ENCODE data around the gene NCCRP1.
A peak's percentile ranks its signal among the peaks of the same experiment; 100 is the strongest.
"Not testable (repeated sequence)": the region's sequence is repeated elsewhere in the genome, so short reads cannot be mapped to it uniquely, and the experiment has no call there.

NCCRP1 gene

DNA sequence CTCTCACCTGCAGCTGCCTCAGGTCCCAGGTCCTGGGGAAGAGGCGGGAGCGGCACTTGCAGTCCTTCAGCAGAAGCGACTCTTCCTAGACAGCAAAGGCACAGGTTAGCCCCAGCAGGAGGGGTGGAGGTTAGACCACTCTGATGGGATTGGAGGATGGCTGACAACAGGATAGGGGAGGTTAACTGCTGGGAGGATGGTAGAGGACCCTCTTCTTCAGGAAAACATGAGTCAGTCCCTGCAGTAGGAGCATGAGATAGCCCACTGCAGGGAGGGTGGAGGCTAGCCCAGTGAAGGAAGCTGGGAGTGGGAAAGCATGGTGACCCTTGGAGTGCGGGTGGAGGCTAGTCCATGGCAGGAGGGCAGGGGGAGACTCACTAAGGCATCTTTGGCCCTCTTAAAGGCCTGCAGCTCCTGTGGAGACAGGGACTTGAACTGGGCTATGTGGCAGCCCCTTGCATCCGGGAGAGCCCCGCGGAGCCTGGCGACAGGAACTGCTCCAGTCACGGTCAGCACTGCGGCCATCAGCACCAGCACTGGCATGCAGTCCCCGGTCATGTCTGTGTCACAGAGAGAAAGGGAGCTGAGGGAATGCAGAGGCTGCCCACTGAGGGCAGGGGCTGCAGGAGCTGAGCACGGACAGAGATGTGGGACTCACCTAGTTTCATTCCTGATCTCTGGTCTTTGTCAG is 47.8 kb downstream of the NCCRP1 start, which contains the start of gene IFNL3:
IFNL3 (minus strand) TSS at position 597 of the 691 bp plus-strand sequence; CDS start at position 558, 39 bp downstream.
- not testable (repeated sequence) for DNase-seq (ENCODE audit: low read depth in 4 of 4, low spot score in 1 of 4)

DNA sequence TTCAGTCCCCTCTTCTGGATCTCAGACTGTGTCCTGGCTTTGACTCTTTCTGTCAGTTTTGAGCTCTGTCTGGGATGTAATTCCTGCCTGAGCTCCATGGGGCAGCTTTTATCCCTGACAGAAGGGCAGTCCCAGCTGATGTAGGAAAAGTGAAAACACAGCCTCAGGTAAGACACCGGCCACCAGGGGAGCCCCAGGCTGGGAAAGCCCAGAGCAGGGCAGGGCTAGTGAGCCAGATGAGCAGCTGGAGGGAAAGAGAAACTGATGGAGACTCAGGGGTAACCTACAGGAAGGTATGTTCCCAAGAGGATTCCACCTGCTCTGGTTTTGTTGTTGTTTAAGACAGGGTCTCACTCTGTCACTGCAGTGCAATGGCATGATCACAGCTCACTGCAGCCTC is 48.4 kb downstream of the NCCRP1 start:
- DNase-seq (ENCODE audit: low read depth in 4 of 4, low spot score in 1 of 4) = not testable (repeated sequence)

DNA sequence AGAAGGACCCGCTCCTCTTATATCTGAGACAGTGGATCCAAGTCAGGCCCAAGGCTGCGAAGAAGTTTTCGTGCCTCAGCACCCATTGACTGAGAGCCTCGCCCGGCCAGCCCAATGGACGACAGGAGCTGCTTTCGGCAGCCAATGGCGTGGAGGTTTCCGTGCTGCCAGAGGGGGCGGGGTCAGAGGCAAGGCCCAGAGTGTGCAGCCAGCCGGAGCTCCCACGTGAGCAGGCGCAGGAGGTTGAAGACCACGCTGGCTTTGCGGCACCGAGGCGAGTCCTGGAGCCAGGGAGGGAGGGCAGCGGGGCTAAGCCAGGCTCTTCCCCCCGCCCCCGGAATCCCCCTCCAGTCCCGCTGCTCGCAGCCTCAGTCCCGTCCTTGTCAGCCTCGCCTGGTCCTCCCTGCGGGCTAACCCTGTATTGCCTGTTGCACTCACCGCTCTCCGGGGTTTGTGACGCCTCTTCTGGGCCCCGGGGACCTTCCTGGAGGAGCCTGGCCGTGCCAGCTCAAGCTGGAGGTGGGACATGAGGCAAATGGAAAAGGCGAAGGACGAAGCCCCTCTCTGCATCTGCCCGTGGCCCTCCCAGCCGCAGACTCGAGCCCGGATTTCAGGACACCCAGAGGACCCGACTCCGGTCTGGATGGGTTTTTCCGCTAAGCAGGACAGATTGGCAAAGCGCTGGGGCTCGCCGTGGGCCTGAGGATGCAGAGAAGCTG is 50.3 kb downstream of the NCCRP1 start:
- peak in 1 of 4 experiments; percentile 17 for DNase-seq (ENCODE audit: low read depth in 4 of 4, low spot score in 1 of 4)

- DNase-seq (ENCODE audit: low read depth in 4 of 4, low spot score in 1 of 4) = no peak
Observed at GRCh38 chr19:39247701-39248664, 51.2 kb downstream of the NCCRP1 start.

DNA sequence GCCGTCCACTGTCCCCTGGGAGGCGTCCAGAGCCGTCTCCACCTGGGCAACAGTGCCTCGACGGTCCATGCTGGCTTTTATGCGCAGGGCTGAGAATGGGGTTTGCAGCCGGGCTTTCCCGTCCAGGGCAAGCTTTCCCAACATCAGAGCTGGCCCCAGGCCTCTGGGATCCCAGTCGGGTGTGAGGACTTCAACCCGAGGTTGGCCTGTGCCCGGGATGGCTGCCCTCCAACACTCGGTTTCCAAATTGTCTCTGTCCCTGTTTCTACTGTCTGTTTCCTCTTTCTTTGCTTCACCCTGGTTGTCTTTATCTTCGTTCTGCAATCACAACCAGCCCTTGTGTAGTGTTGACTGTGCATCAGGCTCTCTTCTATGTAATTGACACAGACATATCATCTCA is 52.0 kb downstream of the NCCRP1 start, which contains the start of gene IFNL4:
IFNL4 (minus strand) TSS at position 51 of the 400 bp plus-strand sequence.
- no peak for DNase-seq (ENCODE audit: low read depth in 4 of 4, low spot score in 1 of 4)

DNA sequence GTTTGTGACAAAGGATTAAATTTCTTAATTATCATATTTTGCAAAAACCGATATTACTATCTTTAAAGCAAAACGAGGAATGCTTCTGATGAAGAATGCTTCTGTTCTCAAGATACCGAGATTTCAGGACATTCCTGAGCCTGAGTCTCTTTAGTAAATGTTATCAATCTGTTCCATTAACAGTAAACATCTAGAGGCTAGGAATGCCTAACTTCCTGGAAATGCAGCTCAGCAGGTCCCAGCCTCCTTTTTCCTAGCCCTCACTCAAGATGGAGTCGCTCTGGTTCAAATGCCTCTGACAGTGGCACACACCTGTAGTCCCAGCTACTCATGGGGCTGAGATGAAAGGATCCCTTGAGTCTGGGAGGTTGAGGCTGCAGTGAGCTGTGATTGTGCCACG is 54.3 kb downstream of the NCCRP1 start:
- no peak for DNase-seq (ENCODE audit: low read depth in 4 of 4, low spot score in 1 of 4)
